NCI-H446 treated with DMSO at 0.1 percent for 48 hours (cell line): ENCODE data around the gene CBY1.
A peak's percentile ranks its signal among the peaks of the same experiment; 100 is the strongest.

Source experiments
- DNase-seq: peaks from one replicate; lab custom pipeline; 2025; lab: John Stamatoyannopoulos, UW

CBY1 gene

DNA sequence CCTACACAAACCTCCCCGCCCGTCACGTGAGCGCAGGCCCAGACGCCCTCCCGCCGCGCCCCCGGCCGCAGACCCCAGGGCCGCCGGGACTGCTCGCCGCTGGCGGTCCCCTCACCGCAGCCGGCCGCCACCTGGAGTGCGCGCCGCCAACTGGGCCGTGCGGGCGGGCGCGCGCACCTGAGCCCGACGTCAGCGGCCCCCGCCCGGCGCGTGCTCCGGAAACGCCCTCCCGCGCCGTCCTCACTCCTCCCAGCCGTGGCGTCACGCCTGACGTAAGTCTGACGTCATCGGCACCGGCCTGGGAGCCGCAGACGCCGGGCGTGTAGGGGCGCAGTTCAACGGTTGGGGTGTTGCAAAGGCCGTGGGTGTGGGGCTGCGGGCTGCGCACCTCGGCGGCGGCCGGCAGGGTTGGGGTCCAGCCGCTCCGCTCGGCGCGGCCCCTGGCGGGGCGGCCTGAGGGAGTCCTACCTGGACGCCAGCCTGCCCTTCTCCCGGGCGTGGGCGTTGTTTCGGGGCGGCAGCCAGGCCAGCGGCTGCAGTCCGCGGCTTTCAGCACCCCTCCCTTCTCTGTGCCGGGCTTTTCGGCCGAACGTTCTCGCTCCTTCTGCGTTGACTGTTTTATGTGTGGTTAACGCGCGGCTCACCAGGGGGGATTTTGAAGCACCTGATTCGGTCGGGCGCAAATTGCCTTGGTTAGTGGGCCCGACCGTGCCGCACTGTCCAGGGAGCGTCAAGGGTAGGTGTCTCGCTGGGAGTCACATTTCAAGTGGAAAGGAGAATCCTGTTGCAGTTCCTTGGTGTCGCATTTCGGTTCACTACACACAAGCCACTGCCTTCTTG, 44.6 kb downstream of the CBY1 start, which contains the start of gene JOSD1:
JOSD1 (minus strand) TSS at position 155 of the 840 bp plus-strand sequence. CDS start 956 bp downstream, outside the sequence.
- DNase-seq, result peak; percentile 77

DNA sequence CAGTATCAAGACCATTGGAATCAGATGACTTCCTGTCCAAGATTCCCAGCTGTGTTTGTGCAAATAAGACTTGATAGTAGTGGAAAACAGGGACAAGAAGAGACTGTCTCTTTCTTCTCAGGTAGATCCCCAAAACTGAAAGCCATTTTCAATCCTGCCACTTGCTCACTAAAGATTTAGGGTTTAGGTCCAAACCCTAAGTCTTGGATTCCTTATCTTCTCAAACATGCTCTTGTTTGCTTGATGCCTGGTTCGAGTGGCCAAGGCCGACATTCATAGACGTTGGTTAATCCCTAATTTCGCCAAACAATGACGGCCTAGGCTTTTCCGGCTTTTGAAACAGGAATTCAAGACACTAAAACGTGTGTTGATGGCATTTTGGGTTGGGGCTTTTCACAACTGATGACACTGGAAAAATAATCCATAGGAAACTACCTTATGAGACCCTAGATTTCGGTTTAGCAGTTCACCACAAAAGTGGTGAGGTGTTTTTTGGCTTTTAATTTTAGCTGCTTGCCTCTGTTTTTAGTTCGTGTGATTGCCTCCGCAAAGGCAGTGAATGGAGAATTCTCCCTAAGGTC, 48.3 kb downstream of the CBY1 start:
- no peak for DNase-seq

DNA sequence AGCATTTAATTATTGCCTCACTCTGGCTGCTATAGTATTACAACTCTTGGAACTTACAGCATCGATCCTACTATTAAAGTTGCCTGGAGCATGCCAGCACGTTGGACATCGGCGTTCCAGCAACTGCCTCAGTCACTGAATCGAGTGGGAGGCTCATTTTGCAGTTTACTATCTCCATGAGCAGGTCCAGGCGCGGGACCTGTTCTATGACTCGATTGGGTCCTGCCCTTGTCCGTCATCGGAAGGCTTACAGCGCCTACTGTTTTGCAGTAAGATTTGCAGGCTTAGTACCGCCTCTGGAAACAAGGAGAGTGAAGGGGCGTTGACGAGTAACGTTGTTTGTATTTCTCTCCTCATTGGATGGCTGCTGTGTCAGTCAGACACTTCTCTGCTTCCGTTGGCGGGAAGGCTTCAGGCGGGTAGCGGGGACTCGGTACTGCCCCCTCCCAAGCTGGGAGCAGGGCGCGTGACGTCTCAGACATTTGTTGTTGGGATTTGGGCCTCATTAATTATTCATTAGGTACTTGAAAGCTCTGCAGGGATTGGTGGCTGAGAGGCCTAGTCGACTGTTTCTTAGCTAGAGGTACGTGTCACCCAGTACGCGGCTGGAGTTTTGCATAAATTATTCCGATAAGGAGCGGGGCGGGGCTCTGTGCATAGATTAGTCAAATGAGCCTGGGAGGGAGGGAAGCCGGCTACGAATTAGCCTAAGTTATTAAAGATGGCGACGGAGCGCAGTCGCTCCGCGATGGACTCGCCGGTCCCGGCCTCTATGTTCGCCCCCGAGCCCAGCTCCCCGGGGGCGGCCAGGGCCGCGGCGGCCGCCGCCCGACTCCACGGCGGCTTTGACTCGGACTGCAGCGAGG, 49.0 kb downstream of the CBY1 start, which contains the start of gene GTPBP1:
GTPBP1 (plus strand) TSS at position 710 of the 866 bp plus-strand sequence; CDS start at position 722, 12 bp downstream.
- DNase-seq, result peak; percentile 100

DNA sequence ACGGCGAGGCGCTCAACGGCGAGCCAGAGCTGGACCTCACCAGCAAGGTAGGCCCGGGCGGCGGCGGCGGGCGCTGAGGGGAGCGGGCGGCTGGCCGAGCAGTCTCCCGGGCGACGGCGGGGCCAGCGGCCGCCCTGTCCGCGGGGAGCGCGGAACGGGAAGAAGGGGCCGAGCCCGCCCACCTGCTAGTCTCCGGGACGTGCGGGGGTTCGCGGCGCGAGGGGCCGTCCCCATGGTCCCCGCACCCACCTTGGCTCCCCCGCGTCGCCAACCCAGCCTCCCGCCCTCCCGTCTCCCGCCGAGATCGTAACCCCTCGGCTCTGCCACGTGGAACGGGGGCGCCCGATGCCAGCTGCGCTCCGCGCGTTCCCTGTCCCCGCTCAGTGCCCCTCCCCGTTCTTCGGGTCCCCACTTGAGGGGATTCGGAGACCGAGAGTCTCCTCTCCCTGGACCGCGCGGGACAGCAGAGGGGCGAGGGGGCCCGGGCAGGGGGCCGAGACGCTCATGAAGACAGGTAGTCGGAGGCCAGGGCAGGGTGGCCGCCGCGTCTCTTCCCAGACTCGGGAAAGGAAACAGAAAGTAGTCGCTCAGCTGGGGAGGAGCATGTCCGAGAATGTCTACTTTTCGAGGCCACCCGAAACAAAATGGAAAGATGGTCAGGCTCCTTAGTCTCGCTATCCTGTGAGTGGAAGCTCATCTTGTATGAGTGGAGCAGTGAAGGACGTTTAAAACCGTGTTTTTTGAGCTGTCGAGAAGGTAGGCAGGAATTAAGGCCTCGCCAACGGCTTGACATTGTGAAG, 49.9 kb downstream of the CBY1 start:
- no peak for DNase-seq

DNA sequence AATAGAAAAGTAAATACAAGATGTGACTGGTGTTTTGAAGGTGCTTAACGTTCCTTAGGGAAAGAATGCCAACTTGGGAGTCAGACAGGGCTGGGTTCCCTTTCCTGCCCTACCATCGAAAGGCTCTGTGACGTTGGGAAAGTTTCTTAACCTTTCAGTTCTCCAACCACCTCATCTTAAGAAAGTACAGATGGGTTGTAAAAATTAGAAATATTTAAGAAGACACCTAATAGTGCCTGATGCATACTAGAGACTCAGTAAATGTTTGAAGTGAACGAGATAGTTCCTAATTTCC, 50.4 kb downstream of the CBY1 start:
- DNase-seq, result no peak

DNA sequence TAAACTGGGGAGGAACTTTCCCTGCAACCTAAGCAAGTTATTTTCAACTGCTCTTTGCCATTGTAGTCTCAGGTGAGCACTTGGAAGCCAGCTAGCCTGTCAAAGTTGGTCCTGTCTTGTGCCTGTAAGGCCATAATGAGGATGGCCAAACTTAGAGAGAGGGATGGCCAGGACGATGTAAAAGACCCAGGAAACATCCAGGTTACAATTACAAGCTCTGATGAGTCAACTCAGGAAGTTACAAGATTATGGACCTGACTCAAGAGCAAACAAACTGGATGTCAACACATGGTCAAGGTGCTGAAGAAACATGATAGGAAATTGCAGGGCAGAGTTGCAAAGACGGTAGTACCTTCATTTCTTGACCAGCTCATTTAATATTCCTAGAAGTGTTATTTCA, 50.9 kb downstream of the CBY1 start:
- no peak for DNase-seq

DNA sequence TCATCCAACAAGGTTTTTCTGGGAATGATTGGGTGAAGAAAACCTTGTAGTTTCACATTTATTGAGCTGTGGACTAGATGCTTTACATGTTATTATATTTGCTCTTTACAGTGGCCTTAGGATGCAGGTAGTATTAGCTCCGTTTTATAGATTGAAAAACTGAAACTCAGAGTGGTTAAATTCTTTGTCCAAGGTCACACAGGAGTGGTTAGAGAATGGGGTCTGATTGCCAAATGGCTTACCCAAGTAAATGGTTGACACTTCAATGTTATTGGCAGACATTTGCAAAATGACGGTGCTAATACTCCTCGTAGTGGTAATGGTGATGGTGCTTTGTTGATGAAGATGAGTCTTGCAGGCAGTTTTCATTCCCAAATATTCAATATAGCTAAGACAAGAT, 51.5 kb downstream of the CBY1 start:
- no peak for DNase-seq

DNA sequence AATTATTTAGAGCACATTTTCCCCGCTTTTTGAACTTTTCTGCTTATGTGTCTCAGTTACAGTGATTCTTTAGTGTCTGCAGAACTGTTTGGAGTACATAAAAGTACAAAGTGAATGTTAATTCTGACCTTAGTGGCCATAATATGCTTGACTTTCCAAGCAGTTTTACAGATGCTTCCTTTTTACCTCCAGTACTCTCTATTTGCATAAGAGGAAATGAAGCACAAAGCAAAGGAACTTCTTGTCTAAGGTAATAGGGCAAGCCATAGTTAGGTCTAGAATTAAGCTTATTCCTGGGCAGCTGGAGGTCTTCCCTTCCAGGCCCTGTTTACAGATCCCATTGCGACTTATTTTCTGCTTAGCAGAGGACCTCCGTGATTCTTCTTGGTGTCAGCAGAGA, 52.9 kb downstream of the CBY1 start:
- no peak for DNase-seq

DNA sequence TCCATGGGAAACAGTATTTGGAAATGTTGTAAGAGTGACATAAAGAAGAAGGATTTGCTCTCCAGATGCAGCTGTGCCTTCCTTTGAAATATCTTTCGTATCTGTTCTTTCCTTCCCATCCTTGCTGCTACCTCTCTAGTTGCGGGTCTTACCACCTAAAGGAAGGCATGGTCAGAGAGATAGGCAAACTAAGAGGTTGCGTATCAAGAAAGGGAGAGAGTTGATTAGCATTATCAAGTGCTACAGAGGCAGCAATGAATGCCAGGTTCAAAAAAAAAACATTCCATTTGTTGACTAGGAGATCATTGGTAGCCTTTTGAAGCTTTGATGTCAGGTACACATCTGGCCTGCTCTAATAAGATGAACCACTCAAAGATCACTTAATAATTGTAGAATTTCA, 53.9 kb downstream of the CBY1 start:
- DNase-seq, result no peak

DNA sequence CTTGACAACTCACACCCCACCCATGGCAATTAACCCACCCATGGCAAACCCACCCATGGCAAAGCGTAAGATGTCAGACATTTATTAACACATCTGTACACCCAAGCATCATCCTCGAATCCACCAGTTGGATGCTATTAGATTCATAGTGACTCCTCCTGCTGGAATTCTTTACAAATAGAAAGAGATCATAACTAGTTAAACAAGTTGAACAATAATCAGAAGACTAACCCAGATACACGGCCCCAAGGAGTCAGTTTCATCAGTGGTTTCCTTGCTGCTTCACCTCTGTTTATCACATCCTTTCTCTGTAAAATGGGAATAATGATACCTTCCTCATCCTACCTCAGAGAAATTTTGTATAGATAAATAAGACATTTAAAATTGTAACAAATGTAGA, 54.4 kb downstream of the CBY1 start:
- no peak for DNase-seq

DNA sequence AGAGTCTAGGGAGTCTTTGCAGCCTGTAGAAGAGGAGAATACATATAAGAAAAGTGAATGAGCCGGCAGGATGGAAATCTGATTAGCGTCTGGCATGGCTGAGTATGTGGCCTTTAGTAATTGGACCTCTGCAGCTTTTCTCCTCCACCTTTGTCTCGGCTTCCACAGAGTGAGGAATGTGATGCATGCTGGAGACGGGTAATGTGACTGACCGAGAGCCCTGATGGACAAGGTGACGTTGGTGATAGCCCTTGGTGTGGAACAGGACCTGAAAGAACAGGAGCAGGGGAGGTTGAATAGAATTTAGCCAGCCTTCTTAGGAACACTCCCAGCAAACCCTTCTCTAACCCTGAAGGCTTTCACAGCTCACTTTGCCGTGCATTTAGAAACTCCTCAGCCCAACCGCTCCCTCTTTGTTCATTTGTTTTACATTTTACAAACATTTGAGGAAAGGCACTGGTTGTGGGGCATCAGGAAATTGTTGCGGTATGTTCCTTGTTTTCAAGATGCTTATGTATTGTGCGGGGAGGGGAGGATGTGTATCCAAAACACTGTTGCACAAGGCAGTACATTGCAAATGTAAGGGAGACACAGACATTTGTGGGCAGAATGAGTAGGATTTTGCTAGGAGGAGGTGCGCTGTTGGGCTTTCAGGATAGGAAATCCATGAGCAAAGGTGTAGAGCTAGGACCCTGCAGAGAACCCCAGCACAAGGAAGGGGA, 56.2 kb downstream of the CBY1 start:
- no peak for DNase-seq

DNA sequence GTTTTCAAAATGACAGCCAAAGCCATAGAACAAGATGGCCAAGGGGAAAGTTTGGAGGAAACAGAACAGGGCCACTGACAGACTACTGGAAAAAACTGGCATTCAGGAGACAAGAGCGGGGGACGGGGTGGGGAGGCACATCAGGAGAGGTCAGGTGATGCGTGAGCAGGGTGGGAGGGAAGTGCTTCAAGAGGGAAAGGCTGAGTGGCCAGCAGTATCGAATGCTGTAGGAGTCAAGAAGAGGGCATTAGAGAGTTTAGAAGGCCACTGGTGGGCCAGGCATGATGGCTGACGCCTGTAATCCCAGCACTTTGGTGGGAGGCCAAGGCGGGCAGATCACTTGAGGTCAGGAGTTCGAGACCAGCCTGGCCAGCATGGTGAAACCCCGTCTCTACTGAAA, 57.5 kb downstream of the CBY1 start:
- no peak for DNase-seq

DNA sequence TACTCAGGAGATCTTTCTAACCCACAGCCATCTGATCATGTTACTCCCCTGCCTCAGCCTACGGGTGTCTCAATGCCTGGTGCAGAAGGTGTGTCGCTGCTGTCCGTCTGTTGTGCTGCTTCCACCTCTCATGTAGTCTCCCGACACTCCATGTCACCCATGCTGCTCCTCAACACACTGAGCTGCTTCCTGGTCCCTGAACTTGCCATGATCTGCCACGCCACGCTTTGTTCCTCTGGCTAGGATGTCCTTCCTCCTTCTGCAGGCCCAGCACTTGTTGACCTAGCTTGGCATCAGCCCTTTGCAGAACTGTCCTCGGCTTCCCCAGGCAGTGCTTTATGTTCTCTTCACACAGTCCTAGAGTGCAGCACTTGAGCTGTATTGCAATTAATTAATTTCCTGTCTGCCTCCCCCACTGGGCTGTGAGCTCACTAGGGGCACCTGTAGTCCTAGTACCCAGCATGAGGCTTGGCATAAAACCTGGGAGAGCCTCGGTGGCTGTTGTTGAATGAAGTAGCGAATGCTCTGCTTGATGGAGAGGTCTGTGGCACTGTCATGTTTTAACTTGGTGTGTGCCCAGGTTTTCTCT, 58.8 kb downstream of the CBY1 start:
- no peak for DNase-seq

DNA sequence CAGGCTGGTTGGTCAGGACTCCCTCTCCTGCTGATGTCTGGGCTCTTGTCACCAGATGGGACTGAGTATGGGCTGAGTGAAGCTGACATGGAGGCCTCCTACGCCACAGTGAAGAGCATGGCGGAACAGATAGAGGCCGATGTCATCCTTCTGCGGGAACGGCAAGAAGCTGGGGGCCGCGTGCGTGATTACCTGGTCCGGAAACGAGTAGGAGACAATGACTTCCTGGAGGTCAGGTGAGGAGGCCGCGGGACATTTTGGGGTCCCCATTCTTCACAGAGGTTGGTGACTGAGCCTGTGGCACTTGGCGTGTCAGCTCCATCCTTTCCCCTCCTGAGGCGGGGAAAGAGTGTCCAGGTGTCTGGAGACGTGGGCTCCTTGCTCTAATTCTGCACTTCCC, 59.4 kb downstream of the CBY1 start:
- no peak for DNase-seq

DNA sequence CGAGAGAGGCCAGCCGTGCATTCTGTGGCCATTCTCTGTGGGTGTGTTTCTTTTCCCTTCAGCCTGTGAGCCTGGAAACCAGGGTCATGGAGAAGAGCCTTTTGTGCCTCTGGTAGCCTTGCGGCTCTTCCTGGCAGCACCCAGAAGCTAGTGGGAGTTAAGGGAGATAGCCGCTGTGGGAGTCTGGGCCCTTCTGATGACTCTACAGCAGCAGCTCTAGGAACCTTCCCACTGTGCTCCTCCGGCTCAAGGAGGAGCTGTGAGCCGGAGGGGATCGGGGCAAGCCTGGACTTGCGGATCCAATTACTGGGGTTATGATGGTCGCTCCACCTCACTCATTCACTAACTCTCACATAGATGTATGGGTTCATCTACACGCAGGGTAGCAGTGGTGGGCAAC, 59.8 kb downstream of the CBY1 start:
- no peak for DNase-seq

DNA sequence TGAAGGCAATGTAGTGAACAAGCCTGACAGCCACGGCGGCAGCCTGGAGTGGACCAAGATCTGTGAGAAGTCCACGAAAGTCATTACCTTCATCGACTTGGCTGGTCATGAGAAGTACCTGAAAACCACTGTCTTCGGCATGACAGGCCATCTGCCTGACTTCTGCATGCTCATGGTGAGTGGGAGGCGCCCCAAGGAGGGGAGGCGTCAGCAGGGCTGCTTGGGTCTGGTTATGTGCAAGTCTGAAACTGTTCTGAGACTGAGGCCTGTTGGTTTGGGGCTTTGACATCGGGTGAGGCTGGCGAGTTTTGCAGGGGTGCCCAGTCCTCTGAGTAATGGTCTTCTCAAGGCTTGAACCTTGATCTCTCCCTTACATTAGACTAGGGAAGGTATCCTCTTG, 60.4 kb downstream of the CBY1 start:
- no peak for DNase-seq

DNA sequence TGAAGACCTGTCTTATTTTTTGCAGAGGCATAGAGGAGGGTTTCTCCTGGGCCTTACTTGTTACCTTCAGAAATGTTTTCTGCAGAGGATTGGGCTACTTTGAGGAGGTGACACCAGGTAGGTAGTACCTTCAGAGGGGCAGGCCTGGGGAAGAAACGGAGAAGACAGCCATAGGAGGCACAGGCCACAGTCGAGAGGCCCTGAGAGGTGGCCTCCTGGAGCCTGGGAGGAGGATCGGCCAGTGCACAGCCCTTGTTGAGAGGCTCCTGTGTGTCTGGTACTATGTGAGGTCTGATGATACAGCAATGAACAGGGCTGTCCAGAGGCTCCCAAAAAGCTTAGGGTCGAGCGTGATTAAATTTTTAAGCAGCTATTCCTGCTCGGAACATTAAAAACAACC, 60.8 kb downstream of the CBY1 start:
- no peak for DNase-seq

DNA sequence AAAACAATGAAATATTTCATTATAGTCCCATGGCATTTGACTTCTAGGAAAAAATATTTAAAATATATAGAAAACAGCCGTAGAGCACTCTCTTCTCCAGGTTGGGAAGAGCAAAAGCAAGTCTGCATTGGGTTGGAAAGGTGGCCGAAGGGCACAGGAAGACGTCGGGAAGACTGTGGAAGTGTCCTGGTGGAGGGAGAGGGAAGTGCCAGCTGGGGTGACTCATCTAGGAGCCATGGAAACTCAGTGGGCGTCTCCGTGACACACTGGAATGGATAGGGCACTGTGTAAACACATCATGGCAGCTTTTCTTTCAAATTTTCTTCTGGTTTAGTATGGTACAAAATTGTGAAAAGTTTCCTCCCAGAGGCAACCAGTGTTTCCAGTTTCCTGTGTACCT, 62.0 kb downstream of the CBY1 start:
- DNase-seq, result peak; percentile 25

DNA sequence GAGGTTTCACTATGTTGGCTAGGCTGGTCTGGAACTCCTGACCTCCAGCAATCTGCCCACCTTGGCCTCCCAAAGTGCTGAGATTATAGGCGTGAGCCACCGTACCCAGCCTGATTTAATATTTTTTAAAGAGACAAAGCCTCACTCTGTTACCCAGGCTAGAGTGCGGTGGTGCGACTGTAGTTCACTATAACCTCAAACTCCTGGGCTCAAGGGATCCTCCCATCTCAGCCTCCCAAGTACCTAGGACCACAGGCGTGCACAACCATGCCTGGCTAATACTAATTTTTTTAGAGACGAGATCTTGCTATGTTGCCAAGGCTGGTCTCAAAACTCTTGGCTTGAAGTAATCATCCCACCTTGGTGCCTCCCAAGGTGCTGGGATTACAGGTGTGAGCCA, 62.8 kb downstream of the CBY1 start:
- no peak for DNase-seq

DNA sequence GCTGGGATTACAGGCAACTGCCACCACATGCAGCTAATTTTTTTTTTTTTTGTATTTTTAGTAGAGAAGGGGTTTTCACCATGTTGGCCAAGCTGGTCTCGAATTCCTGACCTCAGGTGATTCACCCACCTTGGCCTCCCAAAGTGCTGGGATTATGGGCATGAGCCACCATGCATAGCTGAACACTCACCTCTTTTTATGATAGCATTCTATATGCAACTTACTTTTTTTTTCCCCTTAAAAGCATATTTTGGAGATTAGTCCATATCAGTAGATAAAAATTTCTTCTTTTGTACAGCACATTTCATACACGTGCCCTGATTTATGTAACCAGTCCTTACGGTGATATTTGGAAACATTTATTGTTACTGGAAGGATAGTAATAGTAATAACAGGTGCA, 63.9 kb downstream of the CBY1 start:
- DNase-seq, result no peak

DNA sequence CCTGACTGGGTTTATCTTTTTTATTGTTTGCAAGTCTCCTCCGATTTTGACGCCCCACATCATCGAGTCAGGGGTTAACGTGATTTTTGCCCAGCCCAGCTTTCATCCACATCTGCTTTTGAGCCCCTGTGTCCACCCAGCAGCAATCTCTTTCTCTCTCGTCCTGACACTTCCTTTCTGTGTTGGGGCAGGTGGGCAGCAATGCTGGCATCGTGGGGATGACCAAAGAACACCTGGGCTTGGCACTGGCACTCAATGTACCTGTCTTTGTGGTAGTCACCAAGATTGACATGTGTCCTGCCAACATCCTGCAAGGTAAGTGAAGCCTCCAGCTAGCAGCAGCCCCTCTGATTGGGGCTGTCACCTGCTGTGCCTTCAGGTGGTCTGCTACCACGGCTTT, 65.1 kb downstream of the CBY1 start:
- no peak for DNase-seq
